ENCODE results near the gene TMEFF2.

The TMEFF2 gene

GRCh38 chr2:191899410-191899809, 295.3 kb downstream of the TMEFF2 start:
- no peak for DNase-seq (ENCODE audit: low read depth in 3 of 3)
